CD4-positive, alpha-beta T cell (primary cell): ENCODE results near the gene HSPG2. TPM values are rescaled to one million over a fixed set of nuclear protein-coding genes. Genes with fewer than 3 reads are reported as not detected.

Experiments used
- ATAC-seq: fragments of 200-7000 bp; cut with Tn5 transposase; one replicate; pipeline ENCODE4 v1.10.0; 2022; ENCODE audit warnings: mild to moderate bottlenecking; ENCODE audit not compliant: poor library complexity
- CTCF ChIA-PET: fragments of 350-600 bp; sonication (Branson Sonifier 250); formaldehyde crosslinking; loops from one replicate; lab custom pipeline; 2021; ENCODE audit warnings: antibody characterized with exemption, inconsistent platforms; lab: Charles Lee
- POLR2A ChIA-PET: fragments of 350-600 bp; sonication (Branson Sonifier 250); formaldehyde crosslinking; loops from one replicate; lab custom pipeline; 2021; ENCODE audit warnings: antibody characterized with exemption, inconsistent platforms; lab: Charles Lee
- DNase-seq, 14 experiments: peaks; one replicate each; pipeline ENCODE4 v3.0.0-alpha.2; 2013 to 2020; ENCODE audit warnings: mixed read lengths in 2 of 14
- H3K27ac ChIP-seq, 2 donors: one replicate each; pipeline versions ENCODE4 v1.5.1 to v1.7.0; 2013; ENCODE audit warnings: low read length in 2 of 2, low read depth in 1 of 2, mild to moderate bottlenecking in 1 of 2
- H3K27me3 ChIP-seq, 2 experiments: 1 replicate in 1 of 2; 2 replicates in 1 of 2; pipeline versions ENCODE4 v1.6.1 to v1.7.0; 2013; ENCODE audit warnings: low read length in 2 of 2, control low read depth in 1 of 2, mild to moderate bottlenecking in 1 of 2, moderate library complexity in 1 of 2; ENCODE audit not compliant: insufficient read depth in 2 of 2, control insufficient read depth in 1 of 2
- H3K36me3 ChIP-seq: one replicate; pipeline ENCODE4 v1.6.1; 2013; ENCODE audit warnings: low read length, control low read depth; ENCODE audit not compliant: insufficient read depth
- H3K4me1 ChIP-seq: one replicate; pipeline ENCODE4 v1.6.1; 2013; ENCODE audit warnings: low read length, control low read depth; ENCODE audit not compliant: insufficient read depth
- H3K4me3 ChIP-seq: one replicate; pipeline ENCODE4 v1.5.1; 2013; ENCODE audit warnings: mild to moderate bottlenecking, low read length, moderate library complexity
- H3K9me3 ChIP-seq, 2 experiments: 1 replicate in 1 of 2; 2 replicates in 1 of 2; pipeline versions ENCODE4 v1.6.1 to v1.7.0; 2013; ENCODE audit warnings: low read length in 2 of 2, mild to moderate bottlenecking in 2 of 2, control low read depth in 1 of 2, moderate library complexity in 1 of 2; ENCODE audit not compliant: control insufficient read depth in 1 of 2, insufficient read depth in 1 of 2
- H3K27ac Mint-ChIP-seq: one replicate; pipeline ENCODE4 v1.8.0; 2020; ENCODE audit warnings: mixed read lengths
- H3K27me3 Mint-ChIP-seq: one replicate; pipeline ENCODE4 v1.8.0; 2021; ENCODE audit warnings: mixed read lengths
- H3K36me3 Mint-ChIP-seq: one replicate; pipeline ENCODE4 v1.8.0; 2021; ENCODE audit warnings: low read depth, mixed read lengths
- H3K4me1 Mint-ChIP-seq: one replicate; pipeline ENCODE4 v1.8.0; 2021; ENCODE audit warnings: low read depth, mixed read lengths
- H3K4me3 Mint-ChIP-seq: one replicate; pipeline ENCODE4 v1.8.0; 2020; ENCODE audit warnings: mild to moderate bottlenecking, mixed read lengths
- H3K9me3 Mint-ChIP-seq: one replicate; pipeline ENCODE4 v1.8.0; 2020; ENCODE audit warnings: mixed read lengths
- CTCF ChIP-seq: fragments of 200-600 bp; IDR thresholded peaks from one replicate; pipeline ENCODE4 v1.8.0; 2022; ENCODE audit warnings: antibody characterized with exemption, mild to moderate bottlenecking
- intact Hi-C, 2 experiments: fragments of 100-400 bp; cut with DNase I in 1 of 2; cut with micrococcal nuclease in 1 of 2; formaldehyde crosslinking; loops; one replicate each; pipeline versions ENCODE4 v1.15.1 to v1.9.0; 2023 to 2025; cut with DNase I, micrococcal nuclease
- total RNA-seq, 174 experiments: library from RNA in 2 of 174; stranded (reverse) in 2 of 174; gene quantifications; one replicate each; pipeline ENCODE4 v1.2.3 and lab custom pipeline; 2021 to 2026

Gene HSPG2
- total RNA-seq, 2 experiments from 2014 or later, result 10.8 to 11.0 TPM

GRCh38 chr1:21926814-21927532 is 10.1 kb downstream of the HSPG2 start:
- H3K27ac Mint-ChIP-seq, result no peak overlapping the region

GRCh38 chr1:21926065-21926464 is 11.0 kb downstream of the HSPG2 start:
- H3K27me3 Mint-ChIP-seq, result no peaks in the 10 kb centered on the region
- Histone ChIP-seq H3K27me3 (no peaks in the 10 kb centered on the region), H3K4me3 (no peak overlapping the region), H3K4me1 (no peaks in the 10 kb centered on the region), H3K27ac (no peak overlapping the region), H3K36me3 (no peaks in the 10 kb centered on the region), H3K9me3 (no peaks in the 10 kb centered on the region)
- no peaks in the 10 kb centered on the region for H3K9me3 Mint-ChIP-seq
- H3K36me3 Mint-ChIP-seq, result no peaks in the 10 kb centered on the region
- POLR2A ChIA-PET, result no interaction called here
- no peaks in the 10 kb centered on the region for H3K4me1 Mint-ChIP-seq
- no peak overlapping the region for H3K4me3 Mint-ChIP-seq
- ATAC-seq (no peak), DNase-seq (no peak)
- CTCF ChIA-PET, result no interaction called here
- no peak for TF ChIP-seq CTCF
- intact Hi-C loops, result no loop called here
- H3K27ac Mint-ChIP-seq, result no peak overlapping the region

More at GRCh38 chr1:21926814-21927532, 10.1 kb downstream of the HSPG2 start:
- H3K4me1 Mint-ChIP-seq, result no peaks in the 10 kb centered on the region
- H3K4me3 ChIP-seq, result no peak overlapping the region
- CTCF ChIA-PET, result no interaction called here
- no peaks in the 10 kb centered on the region for H3K36me3 ChIP-seq
- DNase-seq (no peak), ATAC-seq (no peak)
- intact Hi-C loops, result no loop called here
- no peak overlapping the region for H3K4me3 Mint-ChIP-seq
- H3K27me3 Mint-ChIP-seq, result no peaks in the 10 kb centered on the region
- H3K9me3 Mint-ChIP-seq, result no peaks in the 10 kb centered on the region
- no peaks in the 10 kb centered on the region for H3K9me3 ChIP-seq
- no peaks in the 10 kb centered on the region for H3K36me3 Mint-ChIP-seq
- POLR2A ChIA-PET, result no interaction called here
- no peaks in the 10 kb centered on the region for H3K27me3 ChIP-seq
- no peak overlapping the region for H3K27ac ChIP-seq
- H3K4me1 ChIP-seq, result no peaks in the 10 kb centered on the region
- no peak for TF ChIP-seq CTCF

DNA sequence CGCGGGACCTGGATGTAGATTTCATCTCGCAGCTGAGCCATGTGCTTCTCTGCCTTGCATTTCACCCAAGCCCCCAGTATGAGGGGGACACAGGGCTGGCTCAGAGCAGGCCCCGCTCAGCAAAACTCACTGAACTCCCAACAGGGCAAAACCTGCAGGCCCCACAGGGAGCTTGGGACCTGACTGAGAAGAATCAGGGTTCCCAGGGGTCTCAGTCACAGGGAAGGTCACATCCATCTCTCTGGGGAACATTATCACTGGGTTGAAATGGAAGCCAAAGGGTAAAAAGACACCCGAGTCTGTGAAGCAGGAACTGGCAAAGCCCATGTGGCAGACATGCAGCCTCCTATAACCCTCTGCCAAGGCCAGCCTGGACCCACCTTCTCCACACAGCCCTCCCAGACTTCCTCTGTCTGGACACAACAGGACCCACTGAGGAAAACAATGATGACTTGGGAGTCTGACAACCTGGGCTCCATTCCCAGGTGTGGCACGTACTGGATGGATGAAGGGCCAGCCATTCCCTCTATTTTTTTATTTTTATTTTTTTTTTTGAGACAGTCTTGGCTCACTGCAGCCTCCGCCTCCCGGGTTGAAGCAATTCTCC is 11.7 kb downstream of the HSPG2 start:
- no peak for DNase-seq
- Mint-ChIP-seq H3K27me3 (no peaks in the 10 kb centered on the region), H3K4me3 (no peak overlapping the region), H3K27ac (no peak overlapping the region), H3K4me1 (no peaks in the 10 kb centered on the region), H3K9me3 (no peaks in the 10 kb centered on the region), H3K36me3 (no peaks in the 10 kb centered on the region)
- intact Hi-C loops, result no loop called here
- no peak overlapping the region for H3K27ac ChIP-seq
- TF ChIP-seq CTCF, result no peak
- no peaks in the 10 kb centered on the region for H3K9me3 ChIP-seq
- ChIA-PET CTCF (no interaction called here), POLR2A (no interaction called here)
- no peaks in the 10 kb centered on the region for H3K27me3 ChIP-seq
- no peak overlapping the region for H3K4me3 ChIP-seq
- ATAC-seq, result no peak
- no peaks in the 10 kb centered on the region for H3K4me1 ChIP-seq
- H3K36me3 ChIP-seq, result no peaks in the 10 kb centered on the region
